Pulmonary artery endothelial cell (primary cell): ENCODE results near the gene IGF2. TPM values are rescaled to one million over a fixed set of nuclear protein-coding genes. Genes with fewer than 3 reads are reported as not detected.
"Not testable (repeated sequence)": the region's sequence is repeated elsewhere in the genome, so short reads cannot be mapped to it uniquely, and the experiment has no call there.

Source experiments
- DNase-seq: peaks from one replicate; pipeline ENCODE4 v3.0.0-alpha.2; 2011; ENCODE audit warnings: low read depth, low spot score
- total RNA-seq: library from RNA; depleted of rRNA; stranded (reverse); fragments of >200 nt; gene quantifications from 2 replicates; pipeline ENCODE4 v1.2.3, GENCODE V29; 2014

Gene IGF2, protein sequence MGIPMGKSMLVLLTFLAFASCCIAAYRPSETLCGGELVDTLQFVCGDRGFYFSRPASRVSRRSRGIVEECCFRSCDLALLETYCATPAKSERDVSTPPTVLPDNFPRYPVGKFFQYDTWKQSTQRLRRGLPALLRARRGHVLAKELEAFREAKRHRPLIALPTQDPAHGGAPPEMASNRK
- 0.28 and 3.0 TPM in 2 replicates for total RNA-seq

DNA sequence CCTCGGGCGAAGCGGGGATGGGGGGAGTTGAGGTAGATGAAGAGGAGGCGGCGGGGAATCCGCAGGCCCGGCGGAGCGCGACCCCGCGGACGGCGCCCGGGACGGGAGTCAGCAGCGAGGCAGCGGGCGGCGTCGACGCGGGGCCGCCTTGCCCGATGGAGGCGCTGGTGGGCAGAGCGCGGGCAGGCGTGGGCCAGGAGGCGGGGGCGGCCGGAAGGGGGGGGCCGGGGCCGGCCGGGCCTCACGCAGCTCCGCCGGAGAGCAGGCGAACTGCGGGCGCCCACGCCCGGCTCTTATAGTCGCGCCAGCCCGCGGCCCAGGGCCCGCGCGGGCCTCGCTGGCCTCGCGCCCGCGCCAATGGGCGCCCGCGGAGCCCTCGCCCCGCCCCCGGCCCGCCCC lies at the start of gene IGF2:
TSS of gene IGF2 (minus strand) at position 267 of the 399 bp plus-strand sequence. CDS start 3,866 bp downstream, outside the sequence.
- no peak for DNase-seq

DNA sequence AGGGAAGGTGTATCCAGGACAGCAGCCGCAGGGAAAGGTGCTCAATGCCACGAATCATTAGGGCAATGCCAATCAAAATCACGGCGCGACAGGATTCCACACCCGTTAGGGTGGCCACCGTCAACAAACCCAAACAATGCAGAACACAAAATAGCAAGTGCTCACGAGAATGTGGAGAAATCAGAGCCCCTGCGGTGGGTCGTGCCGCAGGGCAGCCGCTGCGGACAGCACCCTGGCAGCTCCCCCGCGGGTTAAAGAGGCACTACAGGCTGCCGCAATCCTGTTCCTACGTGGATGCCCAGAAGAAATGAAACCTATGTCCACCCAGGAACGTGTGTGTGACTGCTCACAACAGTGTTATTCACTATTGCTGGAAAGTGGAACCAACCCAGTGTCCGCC lies 49.6 kb upstream of the IGF2 start:
- no peak for DNase-seq

DNA sequence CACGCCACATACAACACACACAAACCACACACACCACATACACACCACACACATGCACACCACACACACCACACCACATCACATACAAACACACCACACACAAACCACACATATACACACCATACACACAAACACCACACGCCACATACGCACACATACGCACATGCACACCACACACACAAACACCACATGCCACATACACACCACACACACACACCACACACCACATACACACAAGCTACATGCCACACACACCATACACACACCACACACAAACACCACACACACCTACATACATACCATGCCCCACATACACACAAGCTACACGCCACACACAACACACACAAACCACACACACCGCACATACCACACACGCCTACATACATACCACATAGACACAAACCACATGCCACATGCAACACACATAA lies 48.1 kb upstream of the IGF2 start:
- no peak for DNase-seq

DNA sequence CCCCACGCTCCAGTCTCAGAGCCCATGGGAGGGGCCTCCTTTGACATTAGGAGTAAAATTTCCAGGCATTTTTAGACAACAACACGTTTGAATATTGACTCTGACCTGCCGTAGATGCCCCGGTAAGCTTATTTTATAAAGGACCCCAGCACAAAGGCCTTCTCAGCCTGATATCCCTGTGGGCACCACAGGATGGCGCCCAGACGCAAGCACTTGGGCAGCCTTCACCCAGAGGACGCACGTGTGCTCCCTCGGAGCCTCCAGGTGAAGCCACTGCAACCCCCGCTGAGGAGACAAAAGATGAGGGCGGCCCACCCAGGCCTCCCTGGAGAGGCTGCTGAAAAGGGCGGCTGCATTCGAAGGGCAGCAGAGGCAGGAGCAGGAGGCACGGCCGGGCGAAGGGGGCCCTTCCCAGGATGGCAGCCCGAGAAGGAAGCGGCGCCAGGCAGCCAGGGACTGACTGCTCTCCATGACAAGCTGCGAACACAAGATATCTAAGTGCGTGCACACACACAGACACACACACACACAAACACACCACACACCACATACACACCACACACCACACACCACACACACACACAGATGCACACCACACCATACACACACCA lies 47.6 kb upstream of the IGF2 start:
- DNase-seq: no peak

DNA sequence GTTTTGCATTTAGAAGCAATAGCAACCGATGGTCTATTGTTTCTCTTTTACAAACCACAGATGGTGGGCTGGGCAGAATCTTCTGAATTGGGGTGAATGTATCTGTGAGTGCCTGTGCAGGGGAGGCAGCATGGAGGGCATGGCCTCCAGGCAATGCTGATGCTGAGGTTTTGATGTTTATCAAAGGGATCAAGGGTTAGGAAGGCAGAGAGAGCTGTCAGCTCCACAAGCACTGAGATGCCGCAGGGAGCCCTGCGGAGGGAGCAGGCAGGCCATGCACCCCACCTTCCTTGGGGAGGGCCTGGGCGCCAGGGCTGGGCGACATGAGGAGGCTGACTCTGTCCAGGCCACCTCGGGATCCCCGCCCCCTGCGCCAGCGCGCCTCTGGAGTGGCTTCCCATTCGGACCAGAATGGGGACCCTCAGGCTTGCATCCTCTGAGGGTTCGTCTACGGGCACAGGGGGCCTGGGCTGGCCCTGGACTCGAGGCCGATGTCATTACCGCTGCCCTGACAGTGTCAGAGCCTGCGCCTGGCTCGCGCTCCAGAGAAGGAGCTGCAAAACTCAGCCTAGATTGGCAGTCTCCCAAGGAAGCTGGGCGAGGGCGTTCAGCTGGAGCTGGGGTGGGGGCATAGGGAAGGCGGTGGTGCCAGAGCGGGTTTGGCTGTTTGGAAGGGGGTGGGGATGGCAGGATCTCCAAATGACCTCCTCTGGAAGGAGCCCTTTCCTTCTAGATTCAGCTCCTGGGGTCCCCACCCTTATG lies 46.3 kb upstream of the IGF2 start:
- no peak for DNase-seq

DNA sequence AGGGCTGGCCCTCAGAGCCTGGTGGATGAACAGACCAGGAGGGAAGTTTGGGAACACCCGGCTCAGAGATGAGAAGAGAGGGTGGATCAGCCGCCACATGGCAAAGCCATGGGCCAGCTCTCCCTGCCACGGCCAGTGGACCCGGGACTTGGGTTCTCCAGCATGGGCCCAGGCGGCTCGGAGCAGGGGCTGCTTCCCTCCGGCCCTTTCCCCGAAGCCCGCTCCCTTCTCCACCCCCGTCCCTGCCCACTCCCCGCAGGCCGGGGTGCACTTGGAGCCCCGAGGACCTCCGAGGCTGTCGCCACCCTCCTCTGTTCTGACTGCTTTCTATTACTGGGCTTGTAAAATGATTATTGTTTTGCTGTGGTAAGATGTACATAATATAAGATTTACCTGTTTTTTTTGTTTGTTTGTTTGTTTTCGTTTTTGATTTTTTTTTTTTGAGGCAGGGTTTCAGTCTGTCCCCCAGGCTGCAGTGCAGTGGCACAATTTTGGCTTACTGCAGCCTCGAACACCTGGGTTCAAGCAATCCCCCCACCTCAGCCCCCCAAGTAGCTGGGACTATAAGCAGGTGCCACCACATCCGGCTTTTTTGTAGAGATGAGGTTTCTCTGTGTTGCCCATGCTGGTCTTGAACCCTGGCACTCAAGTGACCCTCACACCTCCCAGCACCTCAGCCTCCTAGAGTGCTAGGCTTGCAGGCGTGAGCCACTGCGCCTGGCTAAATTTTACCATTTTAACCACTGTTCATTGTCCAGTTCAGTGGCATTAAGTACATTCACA lies 43.7 kb upstream of the IGF2 start:
- DNase-seq: no peak

DNA sequence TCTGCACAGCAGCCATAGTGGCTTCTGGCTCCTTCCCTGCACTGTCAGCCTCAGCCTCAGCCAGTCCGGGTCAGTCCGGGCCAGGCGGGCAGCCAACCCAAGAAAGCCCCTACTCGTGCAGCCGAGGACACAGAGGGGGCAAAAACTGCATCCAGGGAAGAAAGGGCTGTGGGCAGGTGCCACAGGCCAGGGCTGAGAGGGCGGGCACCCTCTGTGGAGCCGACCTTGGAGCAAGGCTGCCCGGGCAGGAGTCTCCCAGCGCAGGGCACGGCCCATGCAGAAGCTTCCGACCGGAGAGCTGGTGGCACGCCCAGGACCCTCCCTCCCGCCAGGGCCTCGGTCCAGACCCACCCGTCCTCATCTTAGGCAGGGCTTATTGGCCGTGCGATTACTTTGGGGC lies 42.9 kb upstream of the IGF2 start:
- no peak for DNase-seq

DNA sequence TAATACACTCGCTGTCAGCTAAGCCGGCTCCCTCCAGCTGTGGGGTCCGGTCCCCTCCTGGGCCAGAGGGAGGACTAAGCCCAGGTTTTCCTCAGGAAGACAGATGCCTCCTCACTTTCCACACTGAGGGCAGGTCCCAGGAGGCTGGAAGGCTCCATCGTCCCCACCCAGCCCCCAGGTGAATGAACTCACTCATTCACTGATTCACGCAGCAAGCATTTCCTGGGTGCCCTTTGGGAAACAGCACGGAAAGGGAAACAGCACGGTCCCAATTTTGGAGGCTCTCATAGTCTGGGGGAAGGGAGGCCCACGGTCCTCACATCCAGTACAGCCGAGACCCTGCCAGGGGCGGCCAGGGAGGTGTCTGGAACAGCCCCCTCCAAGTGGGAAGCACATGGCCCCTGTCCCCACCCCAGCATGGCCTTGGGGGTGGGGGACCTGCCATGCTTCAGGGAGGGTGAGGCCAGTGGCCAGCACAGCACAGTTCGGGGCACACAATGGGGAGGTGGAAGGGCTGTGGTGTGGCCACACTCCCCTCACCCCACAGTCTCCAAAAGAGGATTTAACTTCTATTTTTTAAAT lies 41.7 kb upstream of the IGF2 start:
- DNase-seq: no peak

DNA sequence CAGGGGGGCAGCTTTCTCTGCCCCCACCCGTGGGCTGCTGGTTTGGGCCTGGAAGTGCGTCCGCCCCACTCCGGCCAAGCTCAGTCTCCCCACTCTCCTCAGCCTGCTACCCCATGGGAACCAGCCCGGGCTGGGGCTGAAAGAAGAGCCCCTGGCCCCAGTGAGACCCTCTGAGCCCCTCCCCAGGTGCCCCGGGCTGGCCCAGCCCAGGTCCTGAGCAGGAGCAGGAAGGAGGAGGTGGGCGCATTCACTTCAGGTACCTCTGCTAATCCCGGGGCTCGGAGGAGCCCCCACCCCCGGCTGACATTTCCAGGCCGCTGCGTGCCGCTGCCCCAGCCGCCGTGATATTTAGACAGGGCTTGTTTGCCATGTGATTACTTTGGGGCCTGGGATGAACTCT lies 41.2 kb upstream of the IGF2 start:
- DNase-seq: no peak

DNA sequence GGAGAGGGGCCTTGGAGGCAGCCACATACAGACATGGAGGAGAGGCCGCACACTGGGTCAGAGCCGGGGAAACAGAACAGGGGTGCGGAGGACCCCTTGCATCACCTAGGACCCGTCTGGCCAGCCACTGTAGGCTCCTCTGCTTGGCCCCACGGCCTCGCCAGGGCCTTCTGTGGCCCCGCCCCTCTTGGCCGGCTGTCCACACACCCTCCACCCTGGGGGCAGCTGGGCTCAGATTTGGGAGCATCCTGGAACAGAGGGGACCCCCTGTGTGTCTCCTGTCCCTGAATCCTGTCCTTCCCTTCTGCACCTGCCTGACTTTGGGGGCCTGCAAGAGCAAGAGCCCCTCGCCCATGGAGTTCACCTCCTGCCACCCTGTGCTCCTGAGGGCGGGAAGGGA lies 40.3 kb upstream of the IGF2 start:
- DNase-seq: no peak

DNA sequence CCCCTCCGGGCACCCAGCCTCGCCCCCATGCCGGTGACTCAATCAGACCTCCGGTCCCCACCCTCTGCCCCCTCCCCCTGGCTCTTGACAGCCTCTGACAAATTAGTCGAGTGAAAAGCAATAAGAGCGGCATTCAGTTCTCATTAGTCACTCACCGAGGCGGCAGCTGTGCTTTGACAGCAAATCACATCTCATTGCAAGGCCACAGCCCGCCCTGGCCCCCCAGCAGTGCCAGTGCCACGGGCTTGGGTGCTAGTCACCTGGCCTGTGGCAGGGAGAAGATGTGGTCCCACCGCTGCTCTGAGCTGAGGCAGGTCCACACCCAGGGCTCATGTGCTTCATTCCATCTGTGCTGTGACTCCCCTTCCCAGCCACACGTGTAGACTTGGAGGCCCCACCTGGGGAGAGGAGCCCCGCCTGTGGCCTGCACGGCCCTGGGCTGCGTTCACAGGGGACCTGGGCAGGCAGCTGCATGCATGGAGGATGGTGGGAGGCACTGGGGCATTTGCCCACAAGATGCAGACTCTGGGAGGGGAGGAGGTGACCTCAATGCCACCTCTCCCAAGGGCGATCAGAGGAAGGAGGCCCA lies 39.8 kb upstream of the IGF2 start:
- no peak for DNase-seq

DNA sequence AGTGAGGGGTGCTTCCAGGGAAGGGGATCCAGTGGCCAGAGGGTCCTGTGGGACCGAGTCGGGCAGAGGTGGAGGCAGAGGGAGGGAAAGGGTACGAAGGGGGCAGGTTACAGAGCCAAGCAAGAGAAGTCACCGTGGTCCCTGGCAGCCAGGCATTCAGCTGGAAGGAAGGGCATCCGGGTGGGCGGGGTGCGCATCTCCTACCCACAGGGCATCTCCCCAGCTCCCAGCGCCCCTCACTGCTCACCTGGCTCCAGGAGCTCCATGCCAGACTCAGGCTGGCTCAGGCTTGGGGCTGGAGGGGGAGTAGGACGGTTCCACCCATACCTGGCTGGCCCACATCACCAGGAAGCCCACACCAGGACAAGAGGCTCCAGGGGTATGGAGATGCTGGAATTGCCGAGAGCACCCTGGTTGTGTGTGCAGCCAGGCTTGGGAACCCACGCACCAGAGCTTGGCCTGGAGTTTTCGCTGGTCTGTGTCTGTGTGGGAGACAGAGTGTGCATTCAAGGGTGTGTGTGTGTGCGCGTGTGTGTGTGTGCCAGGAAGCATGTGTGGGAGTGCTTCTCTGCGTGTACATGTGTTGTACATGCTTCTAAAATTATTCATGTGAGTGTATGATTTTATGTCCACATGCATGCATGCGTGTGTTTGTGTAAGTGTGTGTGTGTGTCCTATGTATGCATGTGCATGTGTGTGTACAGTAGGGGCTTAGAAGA lies 39.0 kb upstream of the IGF2 start:
- DNase-seq: not testable (repeated sequence)

DNA sequence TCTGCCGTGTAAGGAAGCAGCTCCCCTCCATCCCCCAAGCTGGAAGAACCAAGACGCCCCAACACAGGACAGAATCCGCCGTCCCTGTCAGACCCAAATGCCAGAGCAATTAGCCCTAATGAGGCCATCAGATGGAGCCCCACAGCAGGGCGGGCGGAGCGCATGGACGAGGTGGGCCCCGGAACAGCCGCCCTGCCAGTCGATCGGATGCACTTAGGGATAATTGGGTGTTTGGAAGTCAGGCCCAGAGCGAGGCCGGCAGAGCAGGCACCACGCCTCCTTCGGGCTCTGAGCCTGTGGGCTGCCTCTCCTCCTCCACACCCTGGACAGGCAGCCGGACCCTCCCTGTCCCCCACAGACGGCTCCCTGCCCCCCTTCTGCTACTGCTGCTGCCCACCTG lies 37.9 kb upstream of the IGF2 start:
- no peak for DNase-seq

DNA sequence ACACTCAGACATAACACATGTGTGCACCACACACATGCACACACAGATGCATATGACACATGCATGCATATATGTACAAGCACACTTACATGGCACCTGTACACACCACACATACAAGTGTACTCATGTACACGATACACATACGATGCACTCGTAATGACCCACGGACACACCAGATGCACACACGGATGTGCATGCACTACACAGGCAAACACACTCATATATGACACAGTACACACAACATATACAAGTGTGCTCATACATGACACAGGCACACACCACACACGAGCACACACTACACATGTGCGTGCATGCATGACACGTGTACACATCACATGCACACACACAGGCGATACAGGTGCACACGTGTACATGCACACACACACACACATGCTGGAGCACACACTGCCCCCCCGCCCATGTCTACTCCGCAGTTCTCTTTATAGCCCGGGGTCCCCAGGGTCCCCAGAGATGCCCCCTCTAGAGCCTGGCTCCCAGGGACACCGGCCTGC lies 37.3 kb upstream of the IGF2 start:
- DNase-seq: no peak

DNA sequence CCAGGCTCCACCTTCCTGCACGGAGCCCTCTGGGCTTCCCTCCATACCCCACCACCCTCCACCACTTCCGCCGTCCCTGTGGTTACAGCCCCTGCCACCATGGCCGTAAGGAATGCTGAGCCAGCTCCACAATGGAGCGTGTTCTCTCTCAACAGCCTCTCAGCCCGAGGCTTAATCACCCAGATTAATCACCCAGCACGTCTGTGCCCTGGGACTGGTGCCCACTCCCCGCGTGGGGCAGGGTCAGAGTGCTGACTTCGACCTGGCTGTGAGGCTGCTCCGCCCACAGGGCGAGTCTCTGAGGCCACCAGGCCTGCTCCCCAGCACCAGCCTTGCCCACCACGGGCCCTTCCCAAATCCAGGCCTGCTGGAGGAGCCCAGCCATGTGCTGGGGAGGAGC lies 36.5 kb upstream of the IGF2 start:
- DNase-seq: no peak

DNA sequence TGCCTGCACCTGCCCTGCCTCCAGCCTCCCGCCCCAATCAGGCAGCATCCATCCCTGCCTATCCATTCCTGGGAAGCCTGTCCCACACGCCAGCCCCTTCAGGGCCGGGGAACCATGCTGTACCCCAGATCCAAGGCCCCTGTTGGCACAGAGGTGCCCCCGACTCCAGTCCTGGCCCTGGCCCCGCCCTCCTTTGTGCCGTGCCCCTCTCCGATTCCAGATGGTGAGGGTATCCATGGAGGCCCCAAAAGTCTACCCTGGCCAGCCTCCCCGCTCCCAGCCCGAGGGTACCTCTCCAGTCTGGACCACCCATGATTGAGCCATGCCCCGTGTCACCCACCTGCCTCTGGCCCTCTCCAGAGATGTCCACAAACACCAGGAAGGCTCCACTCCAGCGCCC lies 35.2 kb upstream of the IGF2 start:
- DNase-seq: no peak

DNA sequence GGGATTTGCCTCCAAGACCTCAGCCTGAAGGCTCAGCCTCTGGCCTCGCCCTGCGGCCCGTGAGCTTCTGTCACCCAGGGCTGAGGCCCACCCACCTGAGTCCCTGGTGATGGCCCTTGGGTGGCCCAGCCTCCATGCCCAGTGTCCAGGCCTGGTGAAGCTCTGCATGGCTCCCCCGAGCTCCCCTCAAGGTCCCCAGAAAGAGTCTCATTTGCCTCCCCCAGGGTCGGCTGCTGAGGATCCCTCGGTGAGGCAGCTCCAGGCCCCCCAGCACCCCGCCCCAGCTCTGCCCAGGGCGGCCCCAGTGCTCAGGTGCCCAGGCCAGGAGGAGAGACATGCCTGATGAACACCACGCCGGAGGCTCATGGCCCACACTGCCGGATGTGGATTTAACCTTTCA lies 34.6 kb upstream of the IGF2 start:
- no peak for DNase-seq

DNA sequence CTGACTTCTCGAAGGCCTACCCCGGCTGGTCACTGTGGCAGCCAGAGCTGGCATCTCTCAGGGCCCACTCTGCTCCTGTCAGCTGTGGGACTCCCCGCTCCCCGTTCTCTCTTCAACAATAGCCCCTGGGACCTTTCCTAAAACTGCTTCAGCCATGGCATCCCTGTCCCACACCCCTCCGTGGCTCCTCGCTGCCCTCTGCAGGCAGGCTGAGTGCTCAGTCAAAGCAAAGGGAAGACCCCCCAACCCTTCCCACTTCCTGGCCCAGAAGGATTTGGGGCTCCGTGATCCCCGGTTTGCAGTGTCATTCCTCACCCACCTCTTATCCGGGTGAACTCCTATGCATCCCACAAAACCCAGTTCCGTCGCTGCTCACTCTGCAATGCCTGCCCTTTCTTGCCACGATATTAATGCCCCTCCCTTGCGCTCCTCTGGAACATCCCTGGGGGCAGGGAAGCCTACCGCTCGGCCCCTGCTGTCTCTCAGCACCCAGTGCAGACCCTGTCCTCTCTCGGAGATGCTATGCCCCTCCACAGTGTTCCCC lies 34.0 kb upstream of the IGF2 start:
- no peak for DNase-seq

DNA sequence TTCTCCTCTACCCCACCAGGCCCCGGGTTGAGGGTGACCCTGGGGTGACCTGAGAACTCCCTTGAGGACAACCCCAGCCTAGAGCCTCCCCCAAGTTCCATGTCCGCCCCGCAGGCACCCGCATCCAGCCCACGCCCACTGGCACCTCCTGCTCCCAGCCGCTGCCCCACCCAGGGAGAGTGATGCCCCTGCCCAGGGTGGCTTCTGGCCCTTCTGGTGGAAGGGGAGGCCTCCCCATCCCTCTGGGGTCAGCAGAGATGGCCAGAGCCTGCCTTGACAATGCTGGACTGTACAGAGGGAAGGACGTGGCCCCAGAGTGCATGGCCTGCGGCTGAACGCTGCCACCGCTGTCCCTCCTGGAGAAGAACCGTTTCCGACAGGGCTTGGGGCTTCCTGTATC lies 33.5 kb upstream of the IGF2 start:
- DNase-seq: no peak

DNA sequence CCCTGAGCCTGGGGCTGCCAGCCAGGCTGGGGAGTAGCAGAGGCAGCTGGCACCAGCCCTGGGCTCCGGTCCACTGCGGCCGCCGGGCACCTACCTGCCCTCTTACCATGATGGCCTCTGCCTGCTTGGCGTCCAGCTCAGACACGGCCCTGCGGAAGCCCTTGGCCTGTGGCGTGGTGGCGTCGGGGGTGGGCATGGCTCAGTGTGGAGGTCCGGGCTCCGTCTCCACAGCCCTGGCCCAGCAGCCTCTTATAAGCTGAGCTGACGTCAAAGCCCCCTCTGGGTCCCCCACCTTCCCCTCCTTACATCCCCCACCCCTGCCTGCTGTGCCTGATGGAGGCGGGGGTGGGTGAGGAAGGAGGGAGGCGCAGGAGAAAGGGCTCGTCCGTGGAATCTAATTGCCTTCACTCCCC lies 32.4 kb upstream of the IGF2 start, which contains the start of gene TH:
TSS of gene TH (minus strand) at position 225 of the 413 bp plus-strand sequence. CDS start at position 196, 29 bp downstream.
- DNase-seq: no peak
